ENCODE results near the gene NDUFS8.
"Not testable (repeated sequence)": the region's sequence is repeated elsewhere in the genome, so short reads cannot be mapped to it uniquely, and the experiment has no call there.

The NDUFS8 gene

DNA sequence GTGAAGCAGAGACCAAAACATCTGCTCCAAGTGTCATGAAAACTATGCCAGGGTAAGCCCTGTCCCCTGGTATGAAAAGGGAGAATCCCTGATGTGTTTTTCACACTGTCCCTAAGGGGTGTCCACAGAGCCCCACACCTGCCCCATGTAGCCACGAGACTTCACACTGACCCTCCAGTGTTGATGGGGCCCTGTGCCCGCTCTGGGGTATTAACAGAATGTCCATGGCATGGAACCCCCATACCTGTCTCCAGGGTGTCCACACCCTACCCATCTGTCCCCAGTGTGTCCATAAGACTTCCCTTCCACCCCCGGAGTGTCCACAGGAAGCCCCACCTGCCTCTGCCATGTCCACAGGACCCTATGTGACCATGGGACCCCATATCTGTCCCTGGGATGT is 35.4 kb upstream of the NDUFS8 start:
- not testable (repeated sequence) for H3K4me3 ChIP-seq (ENCODE audit: low read length in 2 of 2); H3K27ac ChIP-seq (ENCODE audit: low read depth in 2 of 2, low read length in 2 of 2); H3K9me3 ChIP-seq (ENCODE audit: control insufficient read depth in 2 of 2, low read length in 2 of 2); H3K27me3 ChIP-seq (ENCODE audit: control insufficient read depth in 2 of 2, insufficient read depth in 2 of 2, low read length in 2 of 2); H3K9ac ChIP-seq (ENCODE audit: low read depth in 1 of 2, low read length in 2 of 2); H3K36me3 ChIP-seq (ENCODE audit: control insufficient read depth in 2 of 2, insufficient read depth in 2 of 2, low read length in 2 of 2)
- H3K4me1 ChIP-seq (ENCODE audit: control insufficient read depth in 2 of 2, insufficient read depth in 2 of 2, low read length in 2 of 2), result peaks cover 0 to 18% of the 10 kb centered on the region in 2 donors

DNA sequence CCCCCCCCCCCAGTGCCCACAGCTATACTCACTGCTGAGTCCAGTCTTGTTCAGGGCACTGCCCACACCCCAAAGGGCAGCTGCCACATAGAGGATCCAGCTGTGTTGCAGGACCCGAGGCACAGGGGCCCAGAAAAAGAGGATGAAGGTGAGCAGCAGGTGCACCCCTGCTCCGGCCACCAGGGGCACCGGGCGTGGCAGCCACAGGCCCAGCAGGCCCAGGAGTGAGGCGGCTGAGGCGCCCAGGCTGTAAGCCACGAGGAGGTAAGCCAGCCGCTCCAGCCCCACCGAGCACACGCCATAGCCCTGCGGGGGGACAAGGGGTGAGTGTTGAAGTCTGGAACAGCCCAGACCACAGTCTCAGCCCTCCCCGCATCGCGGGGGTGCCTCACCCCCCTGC is 34.9 kb upstream of the NDUFS8 start:
- H3K9me3 ChIP-seq (ENCODE audit: control insufficient read depth in 2 of 2, low read length in 2 of 2); H3K9ac ChIP-seq (ENCODE audit: low read depth in 1 of 2, low read length in 2 of 2); H3K4me3 ChIP-seq (ENCODE audit: low read length in 2 of 2); H3K27ac ChIP-seq (ENCODE audit: low read depth in 2 of 2, low read length in 2 of 2); H3K27me3 ChIP-seq (ENCODE audit: control insufficient read depth in 2 of 2, insufficient read depth in 2 of 2, low read length in 2 of 2); H3K36me3 ChIP-seq (ENCODE audit: control insufficient read depth in 2 of 2, insufficient read depth in 2 of 2, low read length in 2 of 2): not testable (repeated sequence)
- peaks cover 0 to 18% of the 10 kb centered on the region in 2 donors for H3K4me1 ChIP-seq (ENCODE audit: control insufficient read depth in 2 of 2, insufficient read depth in 2 of 2, low read length in 2 of 2)

DNA sequence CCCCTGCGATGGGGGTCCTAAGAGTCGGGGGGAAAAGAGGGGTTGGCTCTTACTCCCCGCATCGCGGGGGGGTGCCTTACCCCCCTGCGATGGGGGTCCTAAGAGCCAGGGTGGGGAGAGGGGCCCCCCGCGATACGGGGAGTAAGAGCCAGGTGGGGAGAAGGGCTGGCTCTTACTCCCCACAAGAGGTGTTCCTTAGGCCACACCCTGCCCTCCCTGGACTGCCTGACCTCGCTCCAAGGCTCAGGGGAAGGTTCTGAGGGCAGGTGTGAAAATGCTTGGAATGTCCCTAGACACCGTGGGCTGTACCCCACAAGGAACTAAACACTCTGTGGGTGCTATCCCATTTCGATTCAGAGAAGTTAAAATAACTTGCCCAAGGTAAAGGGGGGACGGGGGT is 34.4 kb upstream of the NDUFS8 start:
- Histone ChIP-seq H3K27ac (ENCODE audit: low read depth in 2 of 2, low read length in 2 of 2) (no peak overlapping the region), H3K9ac (ENCODE audit: low read depth in 1 of 2, low read length in 2 of 2) (no peak overlapping the region), H3K4me1 (ENCODE audit: control insufficient read depth in 2 of 2, insufficient read depth in 2 of 2, low read length in 2 of 2) (peaks cover 0 to 18% of the 10 kb centered on the region in 2 donors), H3K36me3 (ENCODE audit: control insufficient read depth in 2 of 2, insufficient read depth in 2 of 2, low read length in 2 of 2) (peaks cover 2 to 4% of the 10 kb centered on the region in 2 donors), H3K27me3 (ENCODE audit: control insufficient read depth in 2 of 2, insufficient read depth in 2 of 2, low read length in 2 of 2) (no peaks in the 10 kb centered on the region), H3K4me3 (ENCODE audit: low read length in 2 of 2) (no peak overlapping the region), H3K9me3 (ENCODE audit: control insufficient read depth in 2 of 2, low read length in 2 of 2) (no peaks in the 10 kb centered on the region)

DNA sequence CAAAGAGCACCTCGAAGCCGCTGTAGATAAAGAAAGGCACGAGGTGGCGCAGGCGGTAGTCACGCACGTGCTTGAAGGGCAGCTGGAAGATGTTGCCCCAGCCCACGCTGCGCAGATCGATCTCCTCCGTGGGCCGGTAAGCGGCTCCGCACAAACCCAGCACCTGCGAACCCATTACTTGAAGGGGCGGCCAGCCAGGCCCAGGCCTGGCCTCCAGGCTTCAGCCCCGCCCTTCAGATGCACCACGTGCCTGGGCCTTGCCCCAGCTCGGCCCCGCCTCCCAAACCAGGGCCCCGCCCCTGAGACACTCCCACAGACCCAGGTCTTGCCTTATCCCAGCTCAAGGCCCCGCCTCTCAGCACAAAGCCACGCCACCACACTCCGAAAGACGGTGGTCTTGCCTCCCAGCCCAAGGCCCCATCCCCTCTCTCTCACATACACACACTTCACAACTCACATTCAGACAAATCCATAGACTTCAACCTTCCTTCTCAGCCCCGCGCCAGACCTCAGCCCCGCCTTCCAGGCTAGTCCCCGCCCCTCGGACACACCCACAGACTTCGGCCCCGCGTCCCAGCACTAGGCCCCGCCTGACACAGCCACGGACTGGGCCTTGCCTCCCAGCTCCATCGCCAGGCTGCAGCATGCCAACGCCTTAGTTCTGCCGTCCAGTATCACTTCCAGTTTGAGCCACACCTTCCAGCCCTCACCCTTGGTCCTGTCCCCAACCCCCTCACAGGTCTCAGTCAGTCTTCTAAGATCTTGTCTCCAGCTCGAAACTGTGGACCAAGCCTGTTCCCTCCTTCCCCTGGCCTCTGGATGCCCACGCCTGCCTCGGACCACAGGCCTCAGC is 33.6 kb upstream of the NDUFS8 start:
- Histone ChIP-seq H3K9me3 (ENCODE audit: control insufficient read depth in 2 of 2, low read length in 2 of 2) (no peaks in the 10 kb centered on the region), H3K9ac (ENCODE audit: low read depth in 1 of 2, low read length in 2 of 2) (no peak overlapping the region), H3K27me3 (ENCODE audit: control insufficient read depth in 2 of 2, insufficient read depth in 2 of 2, low read length in 2 of 2) (no peaks in the 10 kb centered on the region), H3K27ac (ENCODE audit: low read depth in 2 of 2, low read length in 2 of 2) (peak overlapping the region in 1 of 2 donors; percentile 77), H3K36me3 (ENCODE audit: control insufficient read depth in 2 of 2, insufficient read depth in 2 of 2, low read length in 2 of 2) (peaks cover 2 to 4% of the 10 kb centered on the region in 2 donors), H3K4me1 (ENCODE audit: control insufficient read depth in 2 of 2, insufficient read depth in 2 of 2, low read length in 2 of 2) (peaks cover 0 to 18% of the 10 kb centered on the region in 2 donors), H3K4me3 (ENCODE audit: low read length in 2 of 2) (peak overlapping the region in 1 of 2 donors; percentile 65)

DNA sequence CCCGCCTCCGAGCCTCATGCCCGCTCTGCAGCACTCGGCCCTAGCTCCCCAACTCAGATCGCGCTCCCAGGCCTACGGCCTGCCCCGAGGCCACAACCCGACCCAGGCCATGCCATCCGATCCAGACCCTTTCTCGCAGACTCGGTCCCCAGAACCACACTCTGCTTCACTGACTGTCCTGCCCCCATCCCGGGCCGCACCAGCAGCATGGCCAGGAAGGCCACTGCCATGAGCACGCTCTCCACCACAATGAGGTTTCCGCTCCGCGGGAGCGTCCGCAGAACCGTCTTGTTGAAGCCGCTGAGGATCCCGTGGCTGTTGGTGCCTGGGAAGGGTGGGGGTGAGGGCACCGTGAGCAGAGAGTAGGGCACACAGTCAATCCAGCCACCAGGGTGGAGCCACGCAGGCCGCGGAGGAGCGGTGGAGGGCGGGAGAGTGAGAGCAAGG is 33.0 kb upstream of the NDUFS8 start:
- Histone ChIP-seq H3K27ac (ENCODE audit: low read depth in 2 of 2, low read length in 2 of 2) (peak overlapping the region in 1 of 2 donors; percentile 77), H3K4me1 (ENCODE audit: control insufficient read depth in 2 of 2, insufficient read depth in 2 of 2, low read length in 2 of 2) (peaks cover 3 to 18% of the 10 kb centered on the region in 2 donors)

DNA sequence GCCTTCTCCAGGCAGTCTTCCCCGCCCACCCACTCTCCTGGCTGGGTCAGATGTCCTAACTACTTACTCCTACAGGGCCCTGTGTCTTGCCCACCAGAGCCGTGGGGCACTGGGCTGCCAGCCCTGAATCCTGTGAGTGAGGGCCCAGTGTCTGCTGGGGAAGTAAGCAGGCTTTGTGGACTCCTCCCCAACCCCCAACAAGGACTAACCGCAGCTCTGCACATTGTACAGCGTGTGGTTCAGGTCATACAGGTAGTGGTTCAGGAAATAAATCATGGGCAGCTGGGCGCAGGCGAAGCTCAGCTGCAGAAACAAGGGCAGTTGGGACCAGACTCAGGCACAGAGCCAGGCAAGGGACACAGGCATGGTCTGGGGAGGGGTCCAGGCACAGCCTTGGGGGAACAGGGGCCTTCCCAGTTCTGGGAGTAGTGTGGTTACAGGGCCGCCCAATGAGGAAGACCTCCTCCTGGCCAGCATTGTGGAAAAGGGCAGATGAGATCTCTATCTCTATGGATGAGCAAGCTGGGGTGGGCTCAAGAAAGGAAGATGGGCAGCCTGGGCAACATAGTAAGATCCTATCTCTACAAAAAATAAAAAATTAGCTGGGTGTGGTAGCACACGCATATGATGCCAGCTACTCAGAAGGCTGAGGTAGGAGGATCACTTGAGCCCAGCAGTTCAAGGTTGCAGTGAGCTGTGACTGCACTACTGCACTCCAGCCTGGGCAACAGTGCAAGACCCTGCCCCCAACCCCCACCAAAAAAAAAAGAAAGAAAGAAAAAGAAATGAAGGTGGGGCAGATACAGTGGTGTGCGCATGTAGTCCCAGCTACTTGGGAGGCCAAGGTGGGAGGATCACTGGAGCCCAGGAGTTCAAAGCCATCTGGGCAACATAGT is 32.1 kb upstream of the NDUFS8 start:
- Histone ChIP-seq H3K4me3 (ENCODE audit: low read length in 2 of 2) (no peak overlapping the region), H3K9ac (ENCODE audit: low read depth in 1 of 2, low read length in 2 of 2) (no peak overlapping the region)

More for the DNA sequence above, 33.0 kb upstream of the NDUFS8 start:
- no peaks in the 10 kb centered on the region for H3K27me3 ChIP-seq (ENCODE audit: control insufficient read depth in 2 of 2, insufficient read depth in 2 of 2, low read length in 2 of 2)
- no peaks in the 10 kb centered on the region for H3K9me3 ChIP-seq (ENCODE audit: control insufficient read depth in 2 of 2, low read length in 2 of 2)
- no peak overlapping the region for H3K9ac ChIP-seq (ENCODE audit: low read depth in 1 of 2, low read length in 2 of 2)
- no peak overlapping the region for H3K4me3 ChIP-seq (ENCODE audit: low read length in 2 of 2)
- H3K36me3 ChIP-seq (ENCODE audit: control insufficient read depth in 2 of 2, insufficient read depth in 2 of 2, low read length in 2 of 2), result peaks cover 3 to 4% of the 10 kb centered on the region in 2 donors

DNA sequence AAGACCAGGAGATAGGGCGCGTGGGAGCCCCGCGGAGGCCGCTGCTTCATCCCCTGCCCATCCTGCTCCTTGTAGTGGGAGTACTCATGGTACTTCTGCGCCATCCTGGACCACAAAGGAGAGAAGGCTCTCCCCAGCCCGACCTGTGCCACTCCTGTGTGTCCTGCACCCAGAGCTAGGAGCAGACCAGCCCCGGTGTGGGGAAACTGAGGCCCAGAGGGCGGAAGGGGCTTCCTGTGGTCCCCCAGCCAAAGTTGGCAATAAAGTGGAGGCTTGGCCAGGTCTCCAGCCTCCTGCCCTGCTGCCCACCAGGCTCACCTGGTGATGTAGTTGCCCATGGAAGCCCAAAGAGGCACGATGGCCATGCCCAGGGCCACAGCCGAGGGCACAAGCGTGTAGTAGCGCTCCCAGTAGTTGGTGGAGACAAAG is 31.3 kb upstream of the NDUFS8 start:
- peaks cover 11 to 22% of the 10 kb centered on the region in 2 donors for H3K4me1 ChIP-seq (ENCODE audit: control insufficient read depth in 2 of 2, insufficient read depth in 2 of 2, low read length in 2 of 2)
- no peak overlapping the region for H3K4me3 ChIP-seq (ENCODE audit: low read length in 2 of 2)
- H3K27ac ChIP-seq (ENCODE audit: low read depth in 2 of 2, low read length in 2 of 2), result no peak overlapping the region
- no peaks in the 10 kb centered on the region for H3K9me3 ChIP-seq (ENCODE audit: control insufficient read depth in 2 of 2, low read length in 2 of 2)
- peaks cover 4 to 5% of the 10 kb centered on the region in 2 donors for H3K36me3 ChIP-seq (ENCODE audit: control insufficient read depth in 2 of 2, insufficient read depth in 2 of 2, low read length in 2 of 2)
- no peaks in the 10 kb centered on the region for H3K27me3 ChIP-seq (ENCODE audit: control insufficient read depth in 2 of 2, insufficient read depth in 2 of 2, low read length in 2 of 2)
- H3K9ac ChIP-seq (ENCODE audit: low read depth in 1 of 2, low read length in 2 of 2), result no peak overlapping the region

More for the DNA sequence above, 32.1 kb upstream of the NDUFS8 start:
- Histone ChIP-seq H3K27ac (ENCODE audit: low read depth in 2 of 2, low read length in 2 of 2) (no peak overlapping the region), H3K36me3 (ENCODE audit: control insufficient read depth in 2 of 2, insufficient read depth in 2 of 2, low read length in 2 of 2) (peaks cover 4 to 5% of the 10 kb centered on the region in 2 donors), H3K27me3 (ENCODE audit: control insufficient read depth in 2 of 2, insufficient read depth in 2 of 2, low read length in 2 of 2) (no peaks in the 10 kb centered on the region), H3K9me3 (ENCODE audit: control insufficient read depth in 2 of 2, low read length in 2 of 2) (no peaks in the 10 kb centered on the region), H3K4me1 (ENCODE audit: control insufficient read depth in 2 of 2, insufficient read depth in 2 of 2, low read length in 2 of 2) (peaks cover 10 to 20% of the 10 kb centered on the region in 2 donors)

DNA sequence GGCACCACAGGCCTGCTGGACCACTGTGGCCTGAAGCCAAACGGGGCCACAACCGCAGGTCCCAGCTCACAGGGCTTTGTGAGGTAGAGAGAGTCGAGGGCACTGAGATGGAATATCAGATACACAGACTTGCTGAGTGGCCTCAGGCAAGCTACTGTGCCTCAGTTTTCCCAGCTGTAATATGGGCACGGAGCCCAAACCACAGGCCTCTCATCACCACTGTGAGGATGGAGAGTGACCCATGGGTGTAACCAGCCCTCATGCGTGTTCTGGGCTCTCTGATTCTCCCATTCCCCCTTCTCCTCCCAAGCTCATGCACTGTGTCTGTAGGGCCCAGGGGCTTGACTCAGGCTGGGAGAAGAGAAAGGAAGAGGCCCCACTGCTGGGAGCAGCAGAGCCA is 30.8 kb upstream of the NDUFS8 start:
- Histone ChIP-seq H3K4me3 (ENCODE audit: low read length in 2 of 2) (no peak overlapping the region), H3K36me3 (ENCODE audit: control insufficient read depth in 2 of 2, insufficient read depth in 2 of 2, low read length in 2 of 2) (peaks cover 4 to 5% of the 10 kb centered on the region in 2 donors), H3K4me1 (ENCODE audit: control insufficient read depth in 2 of 2, insufficient read depth in 2 of 2, low read length in 2 of 2) (peaks cover 15 to 24% of the 10 kb centered on the region in 2 donors), H3K9ac (ENCODE audit: low read depth in 1 of 2, low read length in 2 of 2) (no peak overlapping the region), H3K27me3 (ENCODE audit: control insufficient read depth in 2 of 2, insufficient read depth in 2 of 2, low read length in 2 of 2) (no peaks in the 10 kb centered on the region), H3K9me3 (ENCODE audit: control insufficient read depth in 2 of 2, low read length in 2 of 2) (no peaks in the 10 kb centered on the region), H3K27ac (ENCODE audit: low read depth in 2 of 2, low read length in 2 of 2) (no peak overlapping the region)

DNA sequence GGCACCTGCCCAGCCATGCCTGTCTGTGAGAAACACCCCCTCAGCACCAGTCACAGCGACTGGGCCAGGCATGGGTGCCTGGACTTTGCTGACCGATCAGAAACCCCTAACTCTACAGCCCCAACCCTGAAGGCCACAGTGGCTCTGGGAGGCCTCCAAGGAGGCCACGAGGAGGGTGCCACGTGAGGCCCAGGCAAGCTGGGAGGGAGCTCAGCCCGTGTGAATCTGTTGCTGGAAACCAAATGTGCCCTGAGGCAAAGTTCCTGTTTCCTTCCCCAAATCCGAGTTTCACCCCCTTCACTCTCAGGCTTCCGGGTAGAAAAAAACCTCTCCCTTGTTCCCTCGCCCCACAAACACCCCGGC is 27.9 kb upstream of the NDUFS8 start:
- H3K4me3 ChIP-seq (ENCODE audit: low read length in 2 of 2), result peak overlapping the region; percentile 60 to 68
- H3K9me3 ChIP-seq (ENCODE audit: control insufficient read depth in 2 of 2, low read length in 2 of 2), result no peaks in the 10 kb centered on the region

More for the DNA sequence above, 27.9 kb upstream of the NDUFS8 start:
- Histone ChIP-seq H3K27me3 (ENCODE audit: control insufficient read depth in 2 of 2, insufficient read depth in 2 of 2, low read length in 2 of 2) (no peaks in the 10 kb centered on the region), H3K36me3 (ENCODE audit: control insufficient read depth in 2 of 2, insufficient read depth in 2 of 2, low read length in 2 of 2) (peaks cover 4 to 5% of the 10 kb centered on the region in 2 donors), H3K27ac (ENCODE audit: low read depth in 2 of 2, low read length in 2 of 2) (peak overlapping the region in 1 of 2 donors; percentile 71), H3K9ac (ENCODE audit: low read depth in 1 of 2, low read length in 2 of 2) (peak overlapping the region in 1 of 2 donors; percentile 14), H3K4me1 (ENCODE audit: control insufficient read depth in 2 of 2, insufficient read depth in 2 of 2, low read length in 2 of 2) (peaks cover 12 to 15% of the 10 kb centered on the region in 2 donors)
